ENCODE measurements around the gene ADGRD1. TPM values are rescaled to one million over a fixed set of nuclear protein-coding genes. Genes with fewer than 3 reads are reported as not detected.

ADGRD1 gene
- total RNA-seq, 1 donor from 2014 or later: not detected

DNA sequence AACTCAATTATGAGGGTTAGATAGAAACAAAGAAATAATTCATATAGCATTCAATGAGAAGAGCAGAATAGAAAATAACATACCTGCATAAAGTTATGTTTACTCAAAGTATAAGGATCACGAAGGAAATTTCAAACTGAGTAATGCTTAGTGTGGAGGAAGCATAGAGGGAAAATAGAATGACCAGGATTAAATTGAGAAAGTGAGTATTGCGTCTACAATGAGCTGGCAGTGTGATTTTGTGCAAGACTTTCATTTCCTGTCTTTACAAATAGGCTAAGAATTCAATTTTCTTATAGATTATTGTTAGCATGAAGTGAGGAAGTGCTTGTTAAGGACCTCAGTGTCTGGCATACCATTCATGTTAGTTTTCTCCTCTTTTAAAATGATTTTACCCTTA lies 12.0 kb downstream of the ADGRD1 start:
- no peak for DNase-seq (ENCODE audit: low read depth, low spot score)

DNA sequence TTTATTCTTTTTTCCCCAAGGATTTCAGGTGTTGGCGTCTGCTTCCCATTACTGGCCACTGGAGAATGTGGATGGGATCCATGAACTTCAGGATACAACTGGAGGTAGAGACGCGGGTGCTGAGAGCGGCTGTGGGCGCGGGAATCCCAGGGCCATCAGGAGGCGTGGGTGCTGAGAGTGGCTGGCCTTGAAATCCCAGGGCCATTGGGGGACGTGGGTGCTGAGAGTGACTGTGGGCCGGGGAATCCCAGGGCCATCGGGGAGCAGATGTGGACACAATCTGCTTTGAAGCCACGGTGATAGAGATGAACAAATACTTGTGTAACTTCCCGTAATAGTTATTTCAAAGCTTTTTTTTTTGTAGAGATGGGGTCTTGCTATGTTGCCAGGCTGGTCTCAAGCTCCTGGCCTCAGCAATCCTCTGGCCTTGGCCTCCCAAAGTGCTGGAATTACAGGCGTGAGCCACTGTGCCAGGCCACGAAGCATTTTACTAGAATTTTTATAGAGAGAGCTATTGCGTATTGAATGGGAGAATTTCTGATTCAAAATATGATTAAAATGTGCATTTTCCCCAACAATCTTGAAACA lies 12.8 kb downstream of the ADGRD1 start:
- DNase-seq (ENCODE audit: low read depth, low spot score): no peak

DNA sequence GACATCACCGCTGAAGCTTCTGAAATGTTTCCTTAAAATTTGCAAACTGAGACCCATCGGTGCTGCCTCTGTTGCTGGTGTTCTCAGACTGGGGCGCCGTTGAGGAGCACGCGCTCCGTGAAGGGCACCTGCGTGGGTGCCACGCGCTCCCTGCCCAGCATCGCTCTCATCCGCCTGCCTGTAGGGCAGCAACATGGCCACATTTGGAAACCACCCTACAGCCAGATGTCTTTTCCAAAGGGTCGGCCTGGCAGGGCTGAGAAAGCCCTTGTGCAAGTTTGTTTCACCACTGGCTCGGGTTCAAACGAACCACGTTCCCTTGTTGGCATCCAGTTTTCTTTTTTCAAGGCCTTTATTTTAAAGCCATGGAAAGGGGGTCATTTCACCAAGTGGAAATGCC lies 13.9 kb downstream of the ADGRD1 start:
- no peak for DNase-seq (ENCODE audit: low read depth, low spot score)

DNA sequence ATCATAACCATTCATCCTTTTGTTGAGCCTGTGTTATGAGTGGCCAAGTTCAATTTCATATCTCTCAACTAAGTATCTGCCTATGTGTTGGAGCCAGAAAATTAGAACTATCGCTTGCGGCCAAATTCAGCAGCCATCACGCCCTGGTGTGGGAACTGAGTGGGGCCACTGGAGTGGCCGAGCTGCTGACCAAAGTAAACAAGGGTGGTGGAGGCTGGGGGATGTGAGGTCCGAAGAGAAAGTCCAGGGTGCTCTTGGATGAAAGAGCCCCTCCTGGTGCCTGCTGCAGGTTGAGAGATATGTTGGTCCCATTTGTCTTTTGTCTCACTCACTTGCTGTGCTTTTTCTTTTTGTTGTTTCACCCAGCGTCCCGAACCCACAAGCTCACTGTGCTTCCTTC lies 14.9 kb downstream of the ADGRD1 start:
- no peak for DNase-seq (ENCODE audit: low read depth, low spot score)

DNA sequence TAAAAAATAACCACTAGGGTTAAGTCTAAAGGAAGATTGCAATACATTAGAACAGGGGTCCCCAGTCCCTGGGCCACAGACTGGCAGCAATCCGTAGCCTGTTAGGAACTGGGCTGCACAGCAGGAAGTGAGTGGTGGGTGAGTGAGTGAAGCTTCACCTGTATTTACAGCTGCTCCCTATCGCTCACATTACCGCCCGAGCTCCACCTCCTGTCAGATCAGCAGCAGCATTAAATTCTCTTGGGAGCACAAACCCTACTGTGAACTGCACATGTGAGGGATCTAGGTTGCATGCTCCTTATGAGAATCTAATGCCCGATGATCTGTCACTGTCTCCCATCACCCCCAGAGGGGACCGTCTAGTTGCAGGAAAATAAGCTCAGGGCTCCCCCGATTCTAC lies 15.5 kb downstream of the ADGRD1 start:
- DNase-seq (ENCODE audit: low read depth, low spot score): no peak

DNA sequence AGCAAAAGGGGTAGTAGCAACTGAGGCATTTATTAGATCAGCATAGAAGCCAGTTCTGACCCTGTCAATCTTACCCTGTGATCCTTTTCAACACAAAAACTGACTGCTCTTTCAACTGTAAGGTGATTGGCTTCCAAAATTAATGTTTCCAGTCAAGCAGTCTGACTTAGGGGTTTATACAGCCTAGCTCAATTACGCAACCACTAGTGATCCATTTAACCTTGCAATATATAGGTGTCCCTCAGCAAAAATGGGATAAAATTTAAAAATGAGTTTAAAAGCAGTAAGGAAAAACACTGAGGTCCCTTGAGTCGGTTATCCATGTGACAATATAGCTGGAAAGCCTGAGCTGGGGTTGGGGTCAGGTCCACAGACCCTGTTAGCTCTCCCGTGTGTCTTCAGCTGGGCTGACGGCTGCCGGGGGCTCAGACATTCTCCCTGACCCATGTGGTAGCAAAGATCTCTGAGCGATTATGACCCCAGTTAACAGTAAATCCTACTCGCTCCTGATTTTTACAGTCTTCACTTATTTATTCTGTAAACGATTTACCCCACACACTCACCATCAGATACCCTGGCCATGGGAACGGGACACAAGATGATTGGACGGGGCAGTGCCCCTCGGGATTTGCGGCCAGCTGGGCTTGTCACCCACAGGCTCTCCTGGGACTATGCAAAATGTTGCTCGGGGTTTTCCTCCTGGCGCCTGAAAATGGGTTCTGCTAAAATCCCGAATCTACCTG lies 16.6 kb downstream of the ADGRD1 start:
- DNase-seq (ENCODE audit: low read depth, low spot score): no peak

DNA sequence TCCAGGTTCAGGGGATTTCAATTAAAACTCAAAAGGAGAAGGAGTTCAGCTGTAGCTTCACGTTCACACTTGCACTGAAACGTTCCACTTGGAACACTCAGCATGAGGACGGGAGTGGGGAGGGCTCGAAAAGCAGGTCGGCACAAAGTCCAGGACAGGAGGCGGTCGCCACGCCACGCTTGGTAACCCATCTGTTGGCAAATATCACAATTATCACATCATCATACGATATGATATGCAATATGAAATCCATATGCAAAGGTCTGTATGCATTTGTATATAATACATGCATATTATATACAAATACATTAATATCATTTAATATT lies 17.2 kb downstream of the ADGRD1 start:
- DNase-seq (ENCODE audit: low read depth, low spot score): no peak

DNA sequence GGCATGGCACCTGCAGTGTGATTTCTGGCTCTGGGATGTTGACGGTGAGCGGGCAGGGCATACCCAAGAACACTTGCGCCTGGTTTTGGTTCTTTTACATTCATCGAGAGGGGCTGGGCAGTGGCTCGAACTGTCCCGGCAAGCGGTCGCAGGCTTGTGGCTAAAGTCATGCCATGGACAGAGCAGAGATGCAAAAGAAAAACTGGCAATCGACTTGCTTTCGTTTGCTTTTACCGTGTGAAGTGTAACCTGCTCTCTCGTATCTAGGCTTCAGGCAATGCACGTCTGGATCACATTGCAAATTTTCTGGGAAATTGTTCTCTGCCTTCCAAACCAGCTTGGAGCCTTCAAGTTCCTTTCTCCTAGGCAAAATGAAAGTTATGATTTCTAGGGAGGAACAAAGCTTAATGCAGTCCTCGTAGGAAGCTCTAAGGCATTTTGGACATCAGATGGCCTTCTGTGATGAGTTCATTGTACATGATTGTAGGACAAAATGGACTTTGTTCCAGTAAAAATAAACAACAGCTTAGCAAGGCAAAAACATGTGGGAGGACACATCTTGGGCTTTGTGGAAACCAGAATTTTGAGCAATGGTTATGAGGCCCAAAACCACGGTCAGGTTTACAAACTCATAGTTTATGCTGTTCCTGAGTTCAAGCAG lies 18.3 kb downstream of the ADGRD1 start:
- no peak for DNase-seq (ENCODE audit: low read depth, low spot score)

DNA sequence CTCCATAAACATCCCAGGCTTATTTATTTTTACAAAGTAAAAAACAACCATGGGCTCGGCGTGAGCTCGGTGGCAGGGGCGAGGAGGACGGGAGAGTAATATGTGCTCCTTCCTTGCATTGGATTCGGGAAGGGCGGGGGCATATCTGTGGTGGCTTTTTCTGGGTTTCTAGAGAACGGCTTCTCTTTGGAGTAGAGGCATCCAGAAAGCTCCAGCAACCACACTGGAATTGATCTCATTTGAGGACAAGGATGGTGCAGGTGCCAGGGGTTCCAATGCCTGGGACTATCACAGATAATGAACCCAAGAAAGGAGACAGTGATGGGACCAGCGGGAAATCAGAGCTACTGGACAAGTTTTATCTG lies 18.9 kb downstream of the ADGRD1 start:
- DNase-seq (ENCODE audit: low read depth, low spot score): no peak

DNA sequence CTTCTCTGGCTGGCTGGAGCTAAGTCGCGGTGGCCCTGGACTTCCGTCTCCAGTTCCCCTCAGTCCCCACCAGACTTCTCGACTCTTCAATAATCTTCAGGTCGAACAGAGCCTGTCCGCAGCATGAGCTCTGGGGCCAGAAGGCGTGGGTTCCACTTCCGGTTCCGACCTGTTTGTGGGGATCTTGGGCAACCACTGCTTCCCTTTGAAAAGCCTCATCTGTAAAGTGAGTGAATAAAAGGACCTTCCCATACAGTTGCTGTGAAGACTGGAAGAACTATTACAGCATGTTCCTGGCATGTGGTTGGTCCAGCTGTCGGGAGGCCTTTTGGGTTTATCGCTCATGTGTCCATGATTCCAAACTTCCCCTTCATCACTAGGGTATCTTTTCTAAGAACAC lies 19.4 kb downstream of the ADGRD1 start:
- DNase-seq (ENCODE audit: low read depth, low spot score): no peak

DNA sequence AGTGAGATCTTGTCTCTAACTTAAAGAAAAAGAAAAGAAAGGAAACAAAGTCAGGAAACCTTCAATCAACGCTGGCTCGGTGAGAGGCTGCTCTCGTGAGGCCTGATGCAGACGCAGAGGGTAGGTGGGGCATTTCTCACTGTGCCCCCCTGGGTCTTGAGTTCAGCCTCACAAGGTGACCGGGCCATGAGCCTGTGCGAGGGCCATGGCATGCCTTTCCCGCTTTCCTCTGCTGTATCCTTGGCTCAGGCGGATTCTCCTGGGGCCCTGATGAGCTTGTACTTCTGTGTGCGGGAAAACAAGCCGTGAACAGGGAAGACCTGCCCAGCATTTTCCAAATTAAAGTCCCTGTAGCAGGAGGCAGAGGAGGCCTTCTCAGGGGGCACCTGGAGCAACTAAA lies 20.2 kb downstream of the ADGRD1 start:
- no peak for DNase-seq (ENCODE audit: low read depth, low spot score)

DNA sequence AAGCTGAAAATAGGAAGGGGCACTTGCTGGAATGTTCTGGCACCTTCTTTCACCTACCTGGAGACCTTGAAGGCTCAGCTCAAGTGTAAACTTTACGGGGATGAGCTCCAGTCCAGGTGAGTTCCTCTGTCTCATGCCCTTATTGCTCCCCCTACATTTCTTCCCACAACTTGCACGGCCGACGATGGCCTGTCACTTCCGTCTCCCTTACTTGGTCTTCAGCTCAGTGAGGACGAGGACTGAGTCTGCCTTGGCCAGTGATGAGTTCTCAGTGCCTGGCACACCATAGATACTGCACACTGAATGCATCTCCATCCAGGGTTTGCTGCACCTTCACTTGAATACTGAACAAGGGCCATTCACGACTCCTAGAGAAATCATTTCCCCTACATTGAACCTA lies 21.4 kb downstream of the ADGRD1 start:
- no peak for DNase-seq (ENCODE audit: low read depth, low spot score)

DNA sequence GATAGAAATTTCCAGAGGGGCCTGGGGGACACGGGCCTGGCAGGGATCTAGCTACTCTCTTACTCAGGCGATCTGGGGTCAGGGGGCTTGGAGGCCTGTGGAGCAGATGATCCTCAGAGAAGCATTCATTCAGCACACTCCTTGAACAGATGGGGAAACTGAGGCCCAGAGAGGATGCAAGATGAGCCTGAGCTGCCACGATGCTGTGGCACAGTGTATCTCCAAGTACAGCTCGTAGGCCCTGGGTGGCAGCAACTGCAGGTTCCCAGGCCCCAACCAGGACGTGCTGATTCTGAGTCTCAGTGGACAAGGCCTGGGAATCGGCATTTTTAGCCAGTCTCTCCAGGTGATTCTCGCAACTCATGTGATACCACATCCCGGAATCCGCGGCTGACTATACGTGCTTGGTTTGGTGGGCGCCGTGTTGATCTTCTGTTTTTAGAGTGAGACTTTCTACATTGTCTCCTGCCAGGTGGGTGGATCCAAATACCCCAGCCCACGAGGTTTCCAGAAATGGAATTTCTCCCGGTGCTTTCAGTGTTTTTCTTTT lies 22.5 kb downstream of the ADGRD1 start:
- DNase-seq (ENCODE audit: low read depth, low spot score): no peak

DNA sequence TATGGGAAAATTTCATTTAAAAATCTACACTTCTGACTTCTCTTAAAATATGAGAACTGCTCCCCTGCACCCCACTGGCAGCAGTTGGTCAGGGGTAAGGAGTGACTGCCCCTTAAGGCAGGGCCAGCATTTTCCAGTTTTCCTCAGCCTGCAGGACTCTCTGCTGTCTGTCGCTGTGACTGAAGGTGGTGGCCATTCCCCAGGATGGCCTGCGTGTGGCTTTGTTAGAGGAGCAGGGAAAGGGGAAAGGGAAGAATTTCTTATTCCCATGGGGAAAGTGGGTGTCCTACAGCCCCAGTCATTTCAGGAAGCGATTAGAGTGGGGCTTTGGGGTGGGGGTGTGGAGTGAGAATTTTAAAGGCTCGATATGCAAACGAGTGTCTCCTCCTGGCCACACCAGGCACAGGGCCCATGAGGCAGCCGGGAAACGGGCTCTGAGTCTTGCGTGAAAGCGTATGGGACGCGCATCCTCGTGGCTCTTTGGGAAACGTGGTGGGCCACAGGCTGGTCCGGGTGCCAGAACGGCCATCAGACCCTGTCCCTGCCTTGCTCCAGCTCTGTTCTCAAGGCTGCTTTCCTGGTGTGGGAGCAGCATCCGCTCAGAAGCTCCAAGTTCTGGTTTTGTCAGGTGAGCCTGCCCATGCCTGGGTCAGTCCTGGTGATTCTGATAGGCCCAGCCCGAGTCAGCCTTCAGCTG lies 23.5 kb downstream of the ADGRD1 start:
- no peak for DNase-seq (ENCODE audit: low read depth, low spot score)

DNA sequence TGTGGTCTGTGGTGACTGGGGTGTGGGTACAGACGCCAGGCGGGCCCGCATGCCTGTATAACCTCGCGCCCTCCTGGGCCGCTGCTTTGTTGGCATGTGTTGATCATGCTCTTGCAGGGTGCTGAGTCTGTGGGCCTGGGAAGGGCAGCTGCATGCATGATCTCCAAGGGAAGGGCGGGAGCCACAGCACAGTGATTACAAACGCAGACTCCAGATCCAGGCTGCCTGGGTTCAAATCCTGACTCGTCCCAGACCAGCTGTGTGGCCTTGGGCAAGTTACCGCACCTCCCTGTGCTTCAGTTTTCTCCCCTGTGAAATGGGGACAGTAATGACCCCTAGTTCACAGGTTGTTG lies 24.0 kb downstream of the ADGRD1 start:
- DNase-seq (ENCODE audit: low read depth, low spot score): no peak

DNA sequence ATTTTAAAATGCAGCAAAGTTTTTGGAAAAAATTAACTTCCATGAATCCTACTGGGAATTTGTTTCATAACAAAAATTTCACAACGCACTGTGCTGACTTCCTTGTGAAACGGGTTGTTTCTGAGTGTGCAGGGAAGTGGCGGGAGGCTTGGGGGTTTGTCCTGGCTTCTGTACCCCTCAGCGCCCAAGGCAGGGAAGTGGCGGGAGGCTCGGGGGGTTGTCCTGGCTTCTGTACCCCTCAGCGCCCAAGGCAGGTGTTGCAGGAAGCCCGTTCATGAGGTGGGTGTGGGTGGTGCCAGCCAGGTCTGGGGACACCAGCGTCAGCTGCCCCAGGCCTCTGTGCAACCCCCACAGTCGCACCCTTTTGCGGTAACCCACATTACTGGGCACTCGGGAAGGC lies 25.1 kb downstream of the ADGRD1 start:
- no peak for DNase-seq (ENCODE audit: low read depth, low spot score)

DNA sequence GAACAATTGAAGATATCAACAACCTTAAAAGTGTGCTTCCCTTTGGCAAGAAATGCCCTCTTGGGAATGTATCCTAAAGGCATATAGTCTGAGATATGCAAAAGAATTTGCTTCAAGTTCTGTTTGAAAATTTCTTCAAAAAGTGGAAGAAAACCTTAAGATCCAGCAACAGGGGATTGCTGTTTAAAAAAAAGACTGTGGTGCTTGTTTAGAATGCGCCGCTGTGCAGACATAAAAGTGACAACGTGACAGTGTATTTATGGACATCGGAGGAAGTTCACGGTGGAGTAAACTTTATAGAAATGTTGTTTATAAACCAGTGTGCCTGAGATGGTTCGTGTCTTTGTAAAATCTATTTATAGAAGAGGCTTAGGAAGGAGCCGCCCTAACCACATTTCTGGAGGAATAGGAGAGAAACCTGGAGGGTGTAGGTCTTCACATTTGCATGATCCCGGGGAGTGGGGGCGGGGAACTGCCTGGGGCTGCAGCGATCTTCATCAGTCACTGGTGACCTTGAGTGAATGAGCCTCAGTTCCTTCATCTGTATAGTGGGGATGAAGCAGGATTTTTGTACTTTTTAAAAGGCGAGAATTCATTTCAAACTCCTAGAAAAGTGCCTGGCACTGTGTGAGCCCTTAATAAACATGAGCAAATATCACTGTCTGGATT lies 27.5 kb downstream of the ADGRD1 start:
- no peak for DNase-seq (ENCODE audit: low read depth, low spot score)

DNA sequence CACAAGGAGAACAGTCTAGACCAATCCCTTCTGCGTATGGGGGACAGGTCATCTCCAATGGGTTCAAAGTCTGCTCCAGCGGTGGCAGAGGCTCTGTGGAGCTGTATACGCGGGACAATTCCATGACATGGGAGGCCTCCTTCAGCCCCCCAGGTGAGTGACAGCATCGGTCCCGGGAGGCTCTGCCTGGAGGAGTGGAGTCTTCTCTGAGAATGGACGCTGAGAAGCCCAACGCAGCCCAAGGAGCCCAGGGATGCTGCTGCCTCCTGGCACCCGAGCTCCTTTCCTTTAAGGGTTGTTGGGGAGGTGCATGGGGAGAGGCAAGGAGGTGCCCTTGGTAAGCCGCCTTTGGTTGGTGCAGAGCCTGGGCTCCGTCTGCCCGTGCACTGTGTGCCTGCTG lies 28.2 kb downstream of the ADGRD1 start:
- no peak for DNase-seq (ENCODE audit: low read depth, low spot score)

DNA sequence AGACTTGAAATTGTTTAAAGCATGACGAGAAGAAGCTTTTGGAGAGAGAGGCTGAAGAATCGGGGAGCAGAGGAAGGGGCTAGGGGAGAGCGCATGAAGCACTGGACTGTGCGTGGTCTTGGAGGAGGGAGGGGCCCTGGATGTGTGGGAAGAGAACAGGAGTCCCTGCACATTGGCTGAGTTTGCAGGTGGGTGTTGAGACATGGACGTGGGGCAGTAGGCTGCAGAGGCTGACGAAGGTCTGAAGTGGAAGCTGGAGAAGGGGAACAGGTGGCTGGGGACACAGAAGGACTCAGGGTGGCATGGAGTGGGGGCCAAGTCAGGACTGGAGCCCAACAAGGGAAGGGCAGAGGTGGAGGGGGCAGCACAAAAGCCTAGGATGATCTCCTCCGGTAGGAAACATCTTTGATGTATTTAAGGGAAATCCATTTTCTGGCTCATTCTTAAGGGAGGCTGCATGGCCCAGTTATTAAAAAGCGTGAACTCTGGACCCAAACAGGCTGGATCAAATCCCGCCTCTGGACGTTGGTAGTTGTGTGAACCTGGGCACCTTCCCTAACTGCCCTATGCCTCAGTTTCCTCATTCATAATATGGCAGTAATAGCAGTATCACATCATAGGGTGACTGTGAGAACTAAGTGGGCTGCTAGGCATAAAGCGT lies 29.0 kb downstream of the ADGRD1 start:
- no peak for DNase-seq (ENCODE audit: low read depth, low spot score)

DNA sequence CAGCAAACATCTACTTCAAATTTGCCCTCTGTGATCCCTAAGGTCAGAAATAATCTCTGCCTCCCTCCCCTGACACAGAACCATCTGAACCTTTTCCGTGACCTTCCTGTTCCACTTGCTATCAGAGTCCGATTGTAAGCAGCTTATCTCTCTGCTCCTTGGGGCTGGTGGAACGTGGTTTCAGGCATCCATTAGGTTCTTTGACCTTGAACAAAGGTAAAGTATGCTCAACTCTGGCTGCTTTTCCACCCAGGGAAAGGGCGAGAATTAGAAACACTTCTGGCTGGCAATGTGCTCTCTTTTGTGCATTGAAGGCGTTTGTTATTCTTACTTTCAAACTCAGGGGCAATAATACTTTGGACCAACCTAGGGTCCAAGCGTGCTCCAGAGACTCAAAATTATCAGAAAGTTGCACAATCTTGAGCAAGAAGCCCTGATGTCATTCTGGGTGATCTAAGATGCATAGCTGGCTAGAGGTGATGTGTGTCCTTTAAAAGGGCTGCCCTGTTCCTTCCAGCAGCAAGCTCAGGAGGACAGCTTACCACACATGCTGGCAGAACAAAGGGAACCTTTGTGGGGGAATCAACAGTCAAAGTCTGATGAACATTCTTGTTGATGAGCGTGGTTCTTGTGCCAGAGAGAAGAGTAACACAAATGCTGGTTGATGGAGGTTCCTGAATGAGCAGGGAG lies 29.8 kb downstream of the ADGRD1 start:
- no peak for DNase-seq (ENCODE audit: low read depth, low spot score)

All from pulmonary artery endothelial cell (primary cell).